ENCODE results near the gene B3GNT3. TPM values are rescaled to one million over a fixed set of nuclear protein-coding genes. Genes with fewer than 3 reads are reported as not detected.
"Not testable (repeated sequence)": the region's sequence is repeated elsewhere in the genome, so short reads cannot be mapped to it uniquely, and the experiment has no call there.

B3GNT3 gene
- polyA plus RNA-seq, 3 donors, result 4.6 to 11.3 (median 5.3) TPM

DNA sequence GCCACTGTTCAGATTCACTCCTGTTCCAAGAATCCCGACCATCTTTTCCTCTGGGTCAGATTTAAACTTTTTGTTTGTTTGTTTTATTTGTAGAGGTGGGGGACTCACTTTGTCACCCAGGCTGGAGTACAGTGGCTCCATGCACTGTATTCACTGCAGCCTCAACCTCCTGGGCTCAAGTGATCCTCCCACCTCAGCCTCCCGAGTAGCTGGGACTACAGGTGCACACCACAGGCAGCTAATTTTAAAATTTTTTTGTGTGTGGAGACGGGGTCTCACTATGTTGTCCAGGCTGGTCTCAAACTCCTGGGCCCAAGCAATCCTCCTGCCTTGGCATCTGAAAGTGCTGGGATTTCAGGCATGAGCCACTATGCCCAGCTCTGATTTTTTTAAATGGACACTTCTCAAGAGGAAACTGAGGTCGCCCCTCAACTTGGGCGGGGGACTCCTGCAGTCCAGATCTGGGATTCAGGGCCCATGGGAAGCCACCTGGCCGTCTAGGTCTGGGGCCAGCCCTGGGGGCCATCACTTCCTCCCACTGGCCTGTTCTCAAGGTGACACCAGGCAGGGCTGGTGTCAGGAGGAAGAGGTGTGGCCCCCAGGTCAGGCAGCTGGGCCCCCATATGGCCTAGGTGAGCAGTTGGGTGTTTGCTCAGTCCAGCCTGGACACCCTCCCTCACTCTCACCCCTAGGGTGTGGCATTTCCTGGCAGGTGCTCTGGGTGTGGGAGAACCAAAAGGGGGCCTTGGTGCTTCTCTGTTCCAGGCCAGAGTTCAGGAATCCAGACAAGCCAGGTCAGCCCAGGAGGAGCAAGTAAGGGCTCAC lies 1.3 kb downstream of the B3GNT3 start:
- no peak for DNase-seq (ENCODE audit: low read depth in 3 of 3, low spot score in 2 of 3)

DNA sequence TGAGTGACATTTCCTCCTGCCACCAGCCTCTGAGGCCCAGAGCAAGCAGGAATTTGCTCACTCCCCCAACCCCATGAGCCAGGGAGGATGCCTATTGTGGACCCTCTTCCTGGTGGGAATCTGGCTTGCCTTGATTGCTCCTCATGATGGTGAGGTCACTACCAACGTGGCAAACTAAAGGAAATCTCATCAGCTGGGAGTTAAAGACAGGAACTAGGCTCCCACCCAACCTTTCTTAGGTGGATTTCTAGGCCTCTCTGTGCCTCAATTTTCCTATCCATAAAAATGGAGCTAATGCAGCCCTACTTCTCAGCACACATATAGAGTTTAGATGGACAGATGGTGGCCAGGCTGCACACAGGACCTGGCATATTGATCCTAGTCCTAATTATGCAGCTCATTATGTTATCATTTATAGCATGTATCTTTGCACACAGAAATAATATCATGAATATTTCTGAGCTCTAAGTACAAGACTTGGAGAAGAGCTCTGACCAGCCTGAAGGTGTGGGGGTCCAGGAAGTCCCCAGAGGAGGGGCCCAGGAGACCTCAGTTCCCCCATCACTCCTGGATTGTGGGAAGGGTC lies 2.0 kb downstream of the B3GNT3 start:
- no peak for DNase-seq (ENCODE audit: low read depth in 3 of 3, low spot score in 2 of 3)

- no peak for DNase-seq (ENCODE audit: low read depth in 3 of 3, low spot score in 2 of 3)
Observed at GRCh38 chr19:17797424-17798201, 2.7 kb downstream of the B3GNT3 start.

- not testable (repeated sequence) for DNase-seq (ENCODE audit: low read depth in 3 of 3, low spot score in 2 of 3)
Observed at GRCh38 chr19:17798599-17798998, 3.7 kb downstream of the B3GNT3 start.

DNA sequence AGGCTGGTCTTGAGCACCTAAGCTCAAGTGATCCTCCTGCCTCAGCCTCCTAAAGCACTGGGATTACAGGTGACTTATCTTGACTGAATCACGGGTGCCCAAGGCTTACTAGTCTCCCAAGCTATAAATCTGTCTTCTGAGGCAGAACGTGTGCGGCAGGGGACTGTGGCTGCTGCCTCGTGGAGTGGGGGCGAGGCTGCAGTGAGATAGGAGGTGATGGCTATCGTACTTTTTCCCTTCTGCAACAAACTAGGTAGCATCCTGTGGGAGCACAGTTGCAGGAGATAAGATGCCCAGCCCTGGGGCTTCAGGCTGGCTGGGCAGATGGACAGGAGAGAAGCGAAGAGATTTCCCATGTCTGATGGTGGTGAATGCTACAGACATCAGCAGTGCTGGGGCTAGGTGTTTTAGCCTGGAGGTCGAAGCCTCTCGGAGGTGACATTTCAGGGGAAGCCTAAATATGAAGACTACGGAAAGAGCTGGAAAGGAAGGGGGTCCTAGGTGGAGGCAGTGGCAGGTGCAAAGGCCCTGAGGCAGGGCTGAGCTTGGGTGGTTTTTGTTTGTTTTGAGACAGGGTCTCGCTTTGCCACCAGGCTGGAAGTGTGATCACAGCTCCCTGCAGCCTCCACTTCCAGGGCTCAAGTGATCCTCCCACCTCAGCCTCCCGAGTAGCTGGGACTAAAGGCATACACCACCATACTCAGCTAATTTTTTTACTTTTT lies 7.4 kb downstream of the B3GNT3 start:
- no peak for DNase-seq (ENCODE audit: low read depth in 3 of 3, low spot score in 2 of 3)

DNA sequence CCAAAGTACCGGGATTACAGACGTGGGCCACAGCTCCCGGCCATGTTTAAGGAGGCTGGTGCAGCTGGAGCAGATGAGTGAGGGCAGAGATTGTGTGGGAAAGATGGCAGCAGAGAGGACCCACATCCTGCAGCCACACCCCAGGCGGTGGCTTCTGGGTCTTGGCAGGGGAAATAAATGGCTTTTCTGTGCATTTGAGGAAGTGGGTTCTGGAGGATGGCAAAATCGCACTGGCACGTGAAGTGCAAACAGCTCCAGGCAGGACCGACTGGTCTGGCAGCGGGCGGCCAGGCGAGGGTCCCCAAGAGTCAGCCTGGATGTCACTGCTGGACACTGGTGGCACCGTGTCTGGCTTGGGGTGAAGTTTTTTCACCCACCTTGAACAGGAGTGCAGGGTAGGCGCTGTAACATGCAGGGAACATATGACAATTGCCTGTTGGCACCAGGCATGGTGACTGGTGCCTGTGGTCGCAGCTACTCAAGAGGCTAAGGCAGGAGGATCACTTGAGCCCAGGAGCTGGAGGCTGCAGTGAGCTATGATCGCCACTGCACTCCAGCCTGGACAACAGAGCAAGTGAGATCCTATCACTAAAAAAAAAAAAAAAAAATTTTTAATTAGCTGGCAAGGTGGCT lies 8.4 kb downstream of the B3GNT3 start:
- no peak for DNase-seq (ENCODE audit: low read depth in 3 of 3, low spot score in 2 of 3)

GRCh38 chr19:17805427-17805826 lies 10.5 kb downstream of the B3GNT3 start:
- no peak for DNase-seq (ENCODE audit: low read depth in 3 of 3, low spot score in 2 of 3)

DNA sequence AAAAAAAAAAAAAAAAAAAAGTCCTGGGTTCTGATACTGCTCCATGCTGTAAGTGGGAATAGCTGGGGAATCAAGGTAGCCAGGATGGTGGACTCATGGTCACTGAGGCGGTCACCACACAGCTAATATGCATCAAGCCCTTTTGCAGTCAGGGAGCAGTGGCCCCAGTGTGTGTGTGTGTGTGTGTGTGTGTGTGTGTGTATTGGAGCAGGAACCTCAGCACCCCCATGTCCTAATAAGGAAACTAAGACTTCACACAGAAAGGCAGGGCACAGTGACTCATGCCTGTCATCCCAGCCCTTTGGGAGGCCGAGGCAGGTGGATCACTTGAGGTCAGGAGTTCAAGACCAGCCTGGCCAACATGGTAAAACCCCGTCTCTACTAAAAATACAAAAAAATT lies 12.0 kb downstream of the B3GNT3 start:
- no peak for DNase-seq (ENCODE audit: low read depth in 3 of 3, low spot score in 2 of 3)

DNA sequence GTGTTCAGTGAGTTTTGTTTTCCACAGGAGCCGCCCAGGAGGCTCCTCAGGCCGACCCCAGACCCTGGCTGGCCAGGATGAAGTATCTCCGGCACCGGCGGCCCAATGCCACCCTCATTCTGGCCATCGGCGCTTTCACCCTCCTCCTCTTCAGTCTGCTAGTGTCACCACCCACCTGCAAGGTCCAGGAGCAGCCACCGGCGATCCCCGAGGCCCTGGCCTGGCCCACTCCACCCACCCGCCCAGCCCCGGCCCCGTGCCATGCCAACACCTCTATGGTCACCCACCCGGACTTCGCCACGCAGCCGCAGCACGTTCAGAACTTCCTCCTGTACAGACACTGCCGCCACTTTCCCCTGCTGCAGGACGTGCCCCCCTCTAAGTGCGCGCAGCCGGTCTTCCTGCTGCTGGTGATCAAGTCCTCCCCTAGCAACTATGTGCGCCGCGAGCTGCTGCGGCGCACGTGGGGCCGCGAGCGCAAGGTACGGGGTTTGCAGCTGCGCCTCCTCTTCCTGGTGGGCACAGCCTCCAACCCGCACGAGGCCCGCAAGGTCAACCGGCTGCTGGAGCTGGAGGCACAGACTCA lies 12.9 kb downstream of the B3GNT3 start:
- no peak for DNase-seq (ENCODE audit: low read depth in 3 of 3, low spot score in 2 of 3)

GRCh38 chr19:17811103-17811502 lies 16.2 kb downstream of the B3GNT3 start:
- DNase-seq (ENCODE audit: low read depth in 3 of 3, low spot score in 2 of 3), result no peak

GRCh38 chr19:17811681-17812080 lies 16.7 kb downstream of the B3GNT3 start:
- DNase-seq (ENCODE audit: low read depth in 3 of 3, low spot score in 2 of 3), result no peak

- no peak for DNase-seq (ENCODE audit: low read depth in 3 of 3, low spot score in 2 of 3)
Observed at GRCh38 chr19:17812099-17812498, 17.2 kb downstream of the B3GNT3 start.

GRCh38 chr19:17817668-17818363 lies 22.9 kb downstream of the B3GNT3 start:
- DNase-seq (ENCODE audit: low read depth in 3 of 3, low spot score in 2 of 3), result no peak

DNA sequence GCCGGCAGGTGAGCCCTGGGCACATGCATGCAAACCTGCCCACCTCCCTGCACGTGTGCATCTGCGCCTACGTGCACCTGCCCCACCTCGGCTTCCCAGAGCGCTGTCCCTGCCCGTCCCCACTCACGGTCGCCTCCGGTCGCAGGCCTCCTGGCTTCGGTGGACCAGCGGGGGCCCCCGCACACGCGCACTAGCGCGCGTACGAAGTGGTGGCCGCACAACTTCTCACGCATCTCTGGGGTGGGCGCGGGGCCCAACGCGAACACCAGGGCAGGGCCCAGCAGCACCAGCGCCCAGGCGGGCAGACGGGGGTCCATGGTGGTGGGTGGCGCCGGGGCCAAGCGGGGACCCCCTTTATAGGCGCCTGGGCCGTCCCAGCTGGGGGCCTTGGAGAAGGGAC lies 26.3 kb downstream of the B3GNT3 start, which contains the start of gene INSL3:
Gene INSL3 (minus strand): TSS at position 330 of the 400 bp plus-strand sequence. CDS start 13 bp downstream, at position 317.
- DNase-seq (ENCODE audit: low read depth in 3 of 3, low spot score in 2 of 3), result no peak

DNA sequence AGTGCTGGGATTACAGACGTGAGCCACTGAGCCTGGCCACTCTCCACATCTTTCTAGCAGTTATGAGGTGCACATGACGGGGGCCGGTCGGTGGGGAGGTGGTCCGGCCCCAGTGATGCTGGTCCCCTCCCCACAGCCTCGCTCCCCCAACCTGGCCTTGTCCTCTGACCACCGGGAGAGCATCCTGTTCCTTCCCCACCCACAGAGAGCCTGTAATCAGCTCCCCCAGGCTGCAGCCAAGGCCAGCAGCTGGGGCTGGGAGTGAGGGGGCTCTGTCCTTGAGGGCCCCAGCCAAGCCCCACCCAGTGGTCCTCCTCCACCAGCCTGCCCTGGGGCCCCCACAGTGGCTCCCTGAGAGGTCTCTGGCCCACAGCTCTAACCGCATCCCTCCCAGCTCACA lies 29.4 kb downstream of the B3GNT3 start:
- no peak for DNase-seq (ENCODE audit: low read depth in 3 of 3, low spot score in 2 of 3)

DNA sequence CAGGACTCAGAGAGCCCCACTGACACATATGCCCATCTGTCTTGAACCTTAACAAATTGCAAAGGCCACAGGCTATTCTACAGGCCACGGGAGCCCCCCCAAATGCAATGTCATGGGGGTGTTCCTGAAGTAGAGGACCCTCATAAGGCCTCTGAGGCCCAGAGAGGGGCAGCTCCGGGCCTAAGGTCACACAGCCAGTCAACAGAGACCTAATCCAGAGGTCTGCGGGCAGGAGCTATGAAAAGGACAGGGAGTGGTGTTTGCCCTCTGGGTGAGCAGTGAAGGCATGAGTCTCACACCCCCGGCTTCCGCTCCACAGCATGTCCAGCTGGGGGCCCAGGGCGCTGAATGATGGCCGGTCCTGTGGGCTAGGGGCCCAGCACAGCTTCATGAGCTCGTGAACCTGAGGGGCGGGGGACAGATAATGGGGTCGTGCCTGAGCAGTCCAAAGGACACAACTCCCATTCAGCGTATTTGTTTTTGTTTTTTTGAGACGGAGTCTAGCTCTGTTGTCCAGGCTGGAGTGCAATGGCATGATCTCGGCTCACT lies 31.6 kb downstream of the B3GNT3 start:
- no peak for DNase-seq (ENCODE audit: low read depth in 3 of 3, low spot score in 2 of 3)

DNA sequence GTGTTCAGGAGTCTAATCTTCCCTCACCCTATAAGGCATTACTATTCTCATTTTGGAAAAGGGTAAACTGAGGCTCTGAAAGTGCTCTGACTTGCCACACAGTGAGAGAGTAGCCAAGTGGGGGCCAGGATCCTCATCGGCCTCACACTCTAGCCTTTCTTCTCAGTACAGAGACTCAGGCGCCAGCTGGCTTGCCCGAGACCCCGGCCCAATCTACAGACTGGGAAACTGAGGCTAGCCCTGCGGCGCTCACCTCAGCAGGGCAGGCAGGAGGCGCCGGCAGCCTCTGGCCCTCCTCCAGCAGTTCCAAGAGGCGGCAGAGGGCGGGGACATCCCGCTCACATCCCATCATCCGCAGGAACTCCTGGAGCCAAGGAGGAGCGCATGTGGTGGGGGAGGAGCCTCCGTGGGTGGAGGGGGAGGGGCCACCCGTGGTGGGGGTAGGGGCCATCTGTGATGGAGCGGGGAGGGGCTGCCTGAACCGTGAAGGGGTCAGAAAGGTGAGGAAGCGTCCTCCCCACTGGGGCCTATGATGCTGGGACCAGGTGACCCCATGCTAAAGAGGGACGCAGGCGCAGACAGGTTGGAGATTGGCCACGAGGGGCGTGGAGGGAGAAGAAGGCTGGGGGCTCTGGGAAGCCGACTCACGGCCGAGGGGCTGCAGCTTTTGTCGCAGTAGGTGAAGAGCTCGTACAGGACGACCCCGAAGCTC lies 35.1 kb downstream of the B3GNT3 start:
- peak in 1 of 3 donors; percentile 16 for DNase-seq (ENCODE audit: low read depth in 3 of 3, low spot score in 2 of 3)

All from right renal cortex interstitium (tissue), 3 donors.